HG03175 (cell line): Measurements from ENCODE around the gene RIMBP2.

ENCODE experiments used
- ATAC-seq: cut with Tn5 transposase; IDR thresholded peaks from one replicate; pipeline ENCODE4 v1.9.1; 2021; ENCODE audit warnings: mild to moderate bottlenecking, moderate library complexity; ENCODE audit not compliant: unreplicated experiment

The RIMBP2 gene

DNA sequence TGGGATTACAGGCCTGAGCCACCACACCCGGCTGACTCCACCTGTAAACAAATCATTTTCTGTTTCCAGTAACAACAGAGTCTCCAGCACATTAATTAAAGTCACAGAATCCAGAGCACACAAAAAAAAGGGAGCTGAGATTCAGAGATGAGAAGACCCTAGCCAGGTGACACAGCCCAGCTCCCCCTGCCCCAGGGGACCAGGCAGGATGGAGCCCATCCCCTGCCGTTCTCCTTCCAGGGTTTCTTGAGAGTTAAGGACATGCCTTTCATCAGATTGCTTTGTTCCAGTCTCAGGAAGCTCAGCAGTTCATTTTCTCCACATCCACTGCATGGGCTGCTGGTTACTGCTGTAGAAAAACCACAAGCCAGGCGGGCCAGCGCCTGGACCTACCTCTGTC lies 81.2 kb downstream of the RIMBP2 start:
- no peak for ATAC-seq

DNA sequence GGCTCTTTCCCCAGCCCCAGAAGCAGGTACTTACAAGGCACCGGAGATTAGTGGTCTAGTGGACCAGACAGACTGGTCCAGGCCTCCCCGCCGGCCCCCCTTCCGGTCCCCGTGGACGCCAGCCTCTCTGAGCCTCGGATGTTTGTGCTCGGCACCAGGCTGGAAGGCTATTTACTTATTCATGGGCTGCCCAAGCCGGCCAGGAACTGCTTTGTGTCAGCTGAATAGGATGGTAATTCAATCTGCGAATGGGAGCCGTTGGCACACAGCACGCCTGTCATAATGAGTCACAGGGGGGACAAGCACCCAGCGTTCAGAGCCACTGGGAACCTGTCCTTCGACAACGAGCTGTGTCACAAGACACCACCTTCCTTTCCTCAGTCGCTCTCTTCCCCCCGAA lies 82.3 kb downstream of the RIMBP2 start:
- no peak for ATAC-seq

DNA sequence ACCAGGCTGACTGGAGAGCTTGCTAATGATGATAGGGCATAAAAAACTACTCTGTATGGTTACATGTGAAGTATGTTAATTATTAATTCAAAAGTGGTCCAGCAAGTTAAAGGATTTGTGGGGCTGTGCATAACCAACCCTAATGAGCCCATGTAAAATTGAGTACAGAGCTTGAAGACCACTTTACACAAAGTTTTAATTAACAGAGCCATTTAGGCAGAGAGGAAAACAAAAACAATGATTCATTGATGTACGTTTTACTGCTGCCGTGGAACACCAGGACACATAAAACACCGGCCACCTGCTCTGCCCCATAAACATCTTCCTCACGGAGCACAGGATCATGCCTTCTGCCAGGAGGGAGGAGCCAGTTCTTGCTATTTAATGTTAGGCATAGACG lies 83.5 kb downstream of the RIMBP2 start:
- ATAC-seq = no peak

DNA sequence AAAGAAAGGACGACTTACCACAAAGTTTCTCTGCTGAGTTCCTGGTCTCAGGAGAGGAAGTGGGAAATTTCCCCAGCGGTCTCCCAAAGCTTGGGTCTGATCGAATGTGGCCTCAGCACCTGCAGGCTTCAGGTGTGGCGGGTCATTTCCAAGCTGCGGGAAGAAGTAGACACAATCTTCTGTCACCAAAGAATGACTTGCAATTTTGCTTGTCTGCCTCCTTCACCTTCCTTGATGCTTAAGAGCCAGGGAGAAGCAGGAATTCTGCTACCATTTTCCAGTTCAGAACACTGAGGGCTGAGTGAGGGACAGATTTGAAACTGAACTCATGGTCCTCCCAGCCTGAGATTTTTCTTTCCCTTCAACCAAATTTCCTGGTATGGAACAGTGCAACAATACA lies 87.8 kb downstream of the RIMBP2 start:
- ATAC-seq = no peak

DNA sequence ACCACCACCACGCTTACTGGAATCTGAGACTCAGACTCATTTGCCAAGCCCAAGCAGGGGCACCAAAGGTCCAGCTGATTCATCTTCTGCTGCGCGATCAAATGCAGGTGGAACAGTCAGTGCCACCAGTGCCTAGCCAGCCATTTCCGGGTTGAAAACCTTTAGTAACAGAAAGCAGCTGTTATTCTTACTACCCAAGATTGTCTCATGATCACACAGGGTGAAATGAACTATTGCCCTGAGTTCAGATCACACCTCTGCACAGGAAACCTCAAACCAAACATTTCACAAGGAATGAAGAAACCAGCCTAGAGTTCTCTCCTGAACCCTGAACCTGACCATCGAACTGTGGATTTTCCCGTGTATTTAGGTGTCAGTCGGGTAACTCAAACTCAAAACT lies 88.9 kb downstream of the RIMBP2 start:
- ATAC-seq = no peak

DNA sequence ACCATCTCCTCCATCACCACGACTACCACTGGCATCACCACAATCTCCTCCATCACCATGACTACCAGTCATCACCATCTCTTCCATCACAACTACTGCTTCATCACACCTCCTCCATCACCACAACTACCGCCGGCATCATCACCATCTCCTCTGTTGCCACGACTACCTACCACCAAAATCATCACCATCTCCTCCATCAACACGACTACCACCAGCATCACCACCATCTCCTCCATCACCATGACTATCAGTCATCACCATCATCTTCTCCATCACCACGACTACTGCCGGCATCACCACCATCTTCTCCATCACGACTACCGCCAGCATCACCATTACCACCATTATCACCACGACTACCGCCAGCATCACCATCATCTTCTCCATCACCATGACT lies 89.5 kb downstream of the RIMBP2 start:
- ATAC-seq = no peak

DNA sequence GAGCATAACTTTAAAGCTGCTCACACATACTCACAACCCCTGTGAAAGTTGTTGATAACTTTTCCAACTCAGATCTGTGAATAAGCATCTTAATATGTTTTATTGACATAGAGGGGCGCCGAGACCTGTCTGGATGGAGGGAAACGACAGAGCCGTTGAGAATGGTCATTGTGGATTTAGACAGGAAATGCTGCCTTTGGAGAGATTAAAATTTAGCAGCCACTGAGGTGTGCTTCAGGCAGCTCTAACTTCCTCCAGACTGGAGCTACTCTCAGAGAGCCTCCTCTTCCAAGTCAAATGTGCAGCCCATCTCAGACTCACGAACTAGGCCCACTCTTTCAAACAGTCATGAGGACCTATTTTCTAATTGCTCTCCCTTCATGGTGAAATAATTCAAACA lies 90.9 kb downstream of the RIMBP2 start:
- no peak for ATAC-seq

DNA sequence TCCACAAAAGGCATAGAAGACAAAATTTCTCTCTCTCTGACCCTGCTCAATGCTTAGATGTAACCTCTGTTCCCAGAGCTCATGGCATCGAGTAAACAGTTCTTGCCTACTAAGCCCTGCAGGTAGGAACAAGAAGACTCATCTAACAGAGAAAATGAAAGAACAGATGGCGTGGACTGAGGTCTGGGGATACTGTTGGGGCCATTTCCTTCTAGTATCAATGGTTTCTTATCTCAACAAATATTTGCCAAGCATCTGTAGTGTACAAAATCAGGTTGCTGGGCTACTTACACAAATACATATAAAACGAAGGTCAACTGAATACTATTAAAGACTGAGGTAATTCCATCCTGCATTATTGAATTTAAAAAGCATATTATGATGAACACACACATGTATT lies 93.3 kb downstream of the RIMBP2 start:
- no peak for ATAC-seq

DNA sequence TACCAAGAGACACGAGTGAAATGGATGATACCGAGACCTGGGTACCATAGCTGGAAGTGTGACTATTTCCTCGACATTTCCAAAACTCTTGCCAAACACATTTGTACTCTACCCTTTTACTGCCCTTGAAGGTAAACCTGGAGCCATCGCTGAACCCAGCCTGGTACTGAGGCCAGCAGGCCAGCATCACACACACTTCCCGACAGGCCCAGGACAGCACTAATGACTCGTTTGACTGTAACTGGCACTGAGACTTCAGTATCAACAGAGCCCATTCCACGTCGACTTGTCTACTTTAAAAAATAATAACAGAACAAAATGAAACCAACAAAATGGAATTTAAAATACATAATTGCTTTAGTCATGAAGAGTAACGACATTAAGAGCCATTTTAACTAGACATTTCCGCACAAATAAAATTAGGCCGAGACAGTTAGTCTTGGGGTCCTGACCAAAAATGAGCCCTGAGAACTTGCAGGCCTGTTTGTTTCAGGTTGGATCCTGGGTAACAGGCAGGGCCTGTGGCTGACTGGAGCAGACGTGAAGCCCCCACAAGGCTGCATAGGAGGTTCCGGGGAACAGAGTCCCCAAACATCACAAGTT lies 94.3 kb downstream of the RIMBP2 start:
- ATAC-seq = no peak

DNA sequence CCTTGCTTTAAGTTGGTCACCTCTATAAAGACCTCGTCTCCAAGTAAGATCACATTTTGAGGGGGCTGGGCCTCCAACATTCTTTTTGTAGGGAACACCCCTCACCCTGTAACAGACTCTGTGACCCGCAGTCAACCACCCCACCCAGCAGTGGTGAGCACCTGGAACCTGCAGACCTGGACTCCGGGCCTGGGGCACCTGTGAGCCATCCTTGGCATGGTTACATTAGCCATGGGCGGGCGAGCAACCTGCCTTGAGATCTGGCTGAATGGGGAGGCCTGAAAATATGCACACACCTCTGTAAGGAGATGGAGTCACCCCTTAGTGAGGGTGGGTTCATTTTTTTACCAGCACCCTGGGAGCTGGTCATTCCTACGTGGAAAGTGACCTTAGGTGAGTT lies 95.3 kb downstream of the RIMBP2 start:
- ATAC-seq = no peak

DNA sequence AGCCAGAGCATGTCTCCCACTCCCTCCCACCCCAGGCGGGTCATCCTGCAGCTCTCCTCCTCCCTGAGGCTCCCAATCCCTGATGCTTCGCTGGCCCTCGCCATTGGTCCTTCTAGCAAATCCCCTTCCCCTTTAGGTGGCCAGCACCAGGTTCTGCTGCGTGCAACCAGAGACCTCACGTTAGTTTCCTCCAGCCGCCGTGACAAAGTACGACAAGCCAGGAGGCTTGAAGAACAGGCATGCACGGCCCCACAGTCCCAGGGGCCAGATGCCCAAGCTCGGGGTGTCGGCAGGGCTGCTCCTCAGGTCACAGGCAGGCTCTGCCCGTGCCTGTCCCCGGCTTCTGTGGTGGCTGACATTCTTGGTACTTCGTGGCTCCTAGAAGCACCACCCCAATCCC lies 95.8 kb downstream of the RIMBP2 start:
- no peak for ATAC-seq

DNA sequence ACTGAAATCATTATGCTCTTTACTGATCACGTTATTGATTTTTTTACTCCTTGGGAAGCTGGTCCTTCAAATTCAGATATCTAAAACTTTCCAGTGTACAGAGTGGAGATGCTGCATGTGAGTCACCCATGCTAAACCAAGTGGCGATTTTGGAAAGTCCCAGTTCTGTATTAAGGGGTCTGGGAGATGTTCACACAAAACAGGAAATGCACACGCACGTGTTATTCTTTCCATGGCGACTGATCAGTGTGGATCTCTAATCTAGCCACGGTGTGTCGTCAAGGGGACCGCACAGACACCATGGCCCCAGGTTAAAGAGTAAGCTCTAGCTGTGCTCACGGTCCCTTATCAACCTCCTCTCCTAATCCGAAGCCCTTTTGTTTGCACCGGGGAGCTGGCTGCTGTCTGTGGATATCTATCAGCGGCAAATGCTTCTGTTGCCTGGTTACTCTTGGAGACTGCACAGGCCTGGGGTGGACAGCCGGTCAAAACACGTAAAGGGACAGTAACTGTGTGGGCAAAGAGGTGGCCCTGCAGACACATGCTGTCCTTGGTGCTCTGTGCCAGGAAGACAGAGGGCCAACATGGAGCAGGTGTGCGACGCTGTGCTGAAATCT lies 96.6 kb downstream of the RIMBP2 start:
- ATAC-seq = no peak

DNA sequence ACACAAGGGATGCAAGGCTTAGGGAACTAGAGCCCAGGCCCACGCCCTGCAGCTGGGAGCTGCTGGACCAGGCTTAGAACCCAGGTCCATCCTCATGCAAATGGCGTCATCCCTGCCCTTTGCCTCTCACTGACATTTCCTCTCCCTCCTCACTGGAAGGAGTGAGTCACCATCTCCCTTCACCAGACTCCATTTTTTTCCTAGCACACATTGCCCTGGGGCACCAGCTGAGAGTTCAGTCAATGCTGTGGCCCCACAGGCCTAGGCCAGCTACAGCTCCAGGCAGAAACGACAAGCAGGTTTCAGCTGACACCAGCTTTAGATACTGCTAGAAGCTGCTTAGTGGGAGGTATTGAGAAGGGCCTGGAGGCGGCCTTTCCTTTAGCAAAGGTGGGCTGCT lies 98.9 kb downstream of the RIMBP2 start:
- ATAC-seq = no peak

DNA sequence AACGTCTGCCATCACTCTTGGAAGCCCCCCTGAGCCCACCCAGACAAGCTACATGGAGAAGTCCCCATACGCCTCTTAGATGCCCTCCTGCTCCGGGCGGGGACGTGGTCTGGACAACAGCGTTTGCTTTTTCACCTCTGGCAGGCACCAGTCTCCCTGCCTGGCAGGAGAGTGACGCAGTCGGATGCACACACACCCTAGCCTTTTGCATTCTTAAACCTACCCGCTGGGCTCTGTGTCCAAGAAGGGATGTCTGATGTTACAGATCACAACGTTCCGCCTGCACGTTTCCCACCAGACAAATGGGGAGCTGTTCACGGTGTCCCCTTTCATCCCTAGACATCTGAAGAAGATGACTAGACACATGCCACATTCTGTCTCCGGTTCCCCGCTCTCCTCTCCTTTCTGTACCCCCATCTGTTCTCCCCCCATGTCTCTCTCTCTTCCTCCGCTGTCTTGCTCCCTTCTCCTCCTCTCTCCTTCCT lies 100.2 kb downstream of the RIMBP2 start:
- no peak for ATAC-seq

DNA sequence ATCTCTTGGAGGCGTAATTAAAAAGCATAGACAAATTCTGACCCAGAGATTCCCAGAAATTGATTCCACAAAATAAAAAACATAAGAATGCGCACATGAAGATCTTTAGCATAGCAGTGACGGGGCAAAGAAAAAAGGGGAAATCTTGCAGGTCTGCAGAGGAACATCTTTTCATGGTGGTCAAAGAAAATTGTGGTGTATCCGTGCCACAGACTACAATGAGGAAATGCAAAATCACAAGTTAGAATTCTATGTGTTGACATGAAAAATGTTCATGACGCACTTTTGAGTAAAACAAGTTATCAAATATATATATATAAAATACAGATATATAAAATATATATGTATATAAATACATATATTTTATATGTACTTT lies 101.6 kb downstream of the RIMBP2 start:
- ATAC-seq = no peak

DNA sequence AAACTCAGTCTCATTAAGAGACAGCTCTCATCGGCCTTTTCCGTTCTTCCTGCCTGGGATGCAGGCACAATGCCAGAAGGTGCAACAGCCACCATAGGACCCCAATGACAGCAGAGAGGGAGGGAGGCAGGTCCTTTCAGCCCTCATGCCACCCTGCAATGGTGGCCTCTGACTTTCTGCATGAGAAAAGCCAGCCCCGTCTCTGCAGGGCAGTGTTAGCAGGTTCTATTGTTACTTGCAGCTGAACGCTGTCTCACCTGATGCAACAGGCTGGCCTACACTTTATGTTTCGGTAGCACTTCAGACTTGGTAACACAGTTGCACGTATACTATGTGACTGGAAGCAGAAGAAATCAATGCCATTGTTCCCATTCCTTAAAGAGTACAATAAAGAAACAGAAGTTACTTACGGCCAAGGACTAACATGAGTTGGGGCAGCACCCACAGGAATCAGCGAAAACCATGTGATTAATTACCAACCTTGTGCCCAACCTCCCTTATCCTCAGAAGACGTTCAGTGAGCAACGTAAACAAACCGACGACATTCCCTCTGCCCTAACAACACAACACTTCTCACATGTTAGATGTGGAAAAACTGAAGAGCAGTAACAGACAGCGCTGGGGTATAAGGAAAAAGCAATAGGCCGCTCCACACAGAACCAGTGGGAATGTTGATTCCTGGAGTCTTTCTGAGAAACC lies 102.1 kb downstream of the RIMBP2 start:
- ATAC-seq = no peak

DNA sequence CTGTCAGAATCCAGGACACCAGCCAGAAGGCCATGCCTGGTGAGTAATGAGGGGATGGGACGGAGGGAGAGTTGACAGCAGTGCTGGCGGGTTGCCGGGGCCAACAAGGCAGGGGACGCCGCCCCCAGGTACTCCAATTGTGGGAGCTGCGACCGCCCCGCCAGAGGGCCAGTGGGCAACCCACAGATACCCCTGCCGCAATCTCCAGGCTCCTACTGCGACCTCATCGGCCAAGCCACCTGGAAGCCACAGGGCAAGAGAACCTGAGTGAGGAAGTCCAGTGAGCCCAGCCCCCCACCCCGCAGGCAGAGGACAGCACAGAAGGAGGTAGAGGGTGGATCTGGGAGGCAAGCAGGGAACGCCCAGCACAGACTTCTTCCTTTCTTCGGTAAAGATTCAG lies 103.0 kb downstream of the RIMBP2 start:
- no peak for ATAC-seq

DNA sequence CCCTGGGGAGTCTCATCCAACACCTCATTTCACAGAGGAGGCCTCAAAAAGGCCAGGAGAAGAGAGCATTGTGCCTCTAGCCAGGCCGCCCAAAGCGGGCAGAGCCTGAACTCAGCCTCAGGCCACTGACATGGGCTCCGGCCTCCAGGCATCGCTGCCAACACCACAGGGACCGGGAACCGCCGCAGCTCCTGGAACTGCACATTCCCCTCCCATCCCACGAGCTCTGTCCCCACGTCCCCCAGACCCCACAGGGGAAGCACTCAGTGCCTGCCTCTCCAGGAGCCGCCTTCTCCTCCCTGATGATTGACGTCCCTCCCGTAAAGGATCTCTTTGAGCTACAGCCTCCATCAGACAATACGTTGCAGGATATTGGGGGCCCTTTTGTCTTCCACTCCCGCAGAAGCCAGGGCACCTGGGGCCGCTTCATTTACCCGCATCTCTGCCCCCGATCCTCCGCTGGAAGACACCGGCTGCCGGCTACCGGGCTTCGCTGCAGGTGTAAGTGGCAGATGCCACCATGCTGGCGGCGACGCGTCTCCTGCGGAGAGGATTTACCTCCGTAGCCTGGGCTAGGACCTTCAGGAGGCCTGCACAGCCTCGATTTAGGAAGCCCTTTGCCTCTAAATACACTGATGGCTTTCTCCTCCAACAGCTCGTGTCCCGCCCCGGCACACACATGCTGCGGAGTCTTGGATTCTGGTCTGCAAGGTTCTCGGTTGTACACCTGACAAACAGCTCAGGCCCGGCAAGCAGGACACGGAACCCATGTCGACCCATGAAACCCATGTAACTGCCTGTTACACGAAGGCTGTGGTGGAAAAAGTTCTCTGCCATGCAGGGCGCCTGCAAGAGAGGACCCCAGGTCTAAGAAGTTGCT lies 104.8 kb downstream of the RIMBP2 start:
- no peak for ATAC-seq

DNA sequence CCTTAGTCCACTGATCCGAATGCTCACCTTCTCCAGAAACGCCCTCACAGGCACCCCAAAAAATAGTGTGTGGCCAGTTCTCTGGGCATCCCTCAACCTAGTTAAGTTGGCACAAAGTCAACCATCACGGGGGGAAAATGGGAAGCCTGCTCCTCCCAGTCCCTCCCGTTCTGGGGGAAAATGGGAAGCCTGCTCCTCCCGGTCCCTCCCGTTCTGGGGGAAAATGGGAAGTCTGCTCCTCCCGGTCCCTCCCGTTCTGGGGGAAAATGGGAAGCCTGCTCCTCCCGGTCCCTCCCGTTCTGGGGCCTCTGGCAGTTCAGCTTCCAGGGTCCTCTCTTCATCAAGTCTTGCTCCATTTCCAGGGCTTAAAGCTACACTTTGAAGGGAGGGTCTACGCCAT lies 106.1 kb downstream of the RIMBP2 start:
- ATAC-seq = no peak

DNA sequence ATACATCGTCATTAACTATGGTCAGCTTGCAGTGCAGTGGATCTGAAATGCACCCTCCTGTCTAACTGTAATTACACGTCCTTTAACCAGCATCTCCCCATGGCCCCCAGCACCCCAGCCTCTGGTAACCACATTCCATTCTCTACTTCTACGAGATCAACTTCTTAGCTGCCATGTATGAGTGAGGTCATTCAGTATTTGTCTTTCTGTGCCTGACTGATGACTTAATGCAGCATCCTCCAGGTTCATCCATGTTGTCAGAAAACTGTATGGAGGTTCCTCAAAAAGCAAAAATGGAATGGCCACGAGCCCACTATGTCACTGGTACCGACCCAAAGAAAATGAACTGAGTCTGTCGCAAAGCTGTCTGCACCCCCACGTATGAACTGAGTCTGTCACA lies 107.3 kb downstream of the RIMBP2 start:
- ATAC-seq = no peak

DNA sequence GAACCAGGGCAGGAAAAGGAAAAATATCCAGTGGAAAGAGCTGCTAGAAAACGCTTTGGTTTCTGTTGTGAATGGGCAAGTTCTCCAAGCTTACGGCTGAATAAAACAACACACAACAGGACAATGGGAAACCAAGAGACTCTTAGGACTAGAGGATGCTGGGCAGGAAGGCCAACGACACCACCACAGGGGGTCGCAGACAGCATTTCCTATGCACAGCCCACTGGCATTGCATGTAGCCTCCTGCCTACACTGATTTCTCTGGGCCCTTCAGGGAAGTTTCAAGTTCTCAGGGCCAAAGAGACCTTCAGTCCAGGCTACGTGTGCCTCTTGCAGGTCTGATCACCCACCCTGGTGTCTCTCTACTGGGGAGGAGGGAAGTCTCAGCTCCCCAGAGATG lies 108.0 kb downstream of the RIMBP2 start:
- no peak for ATAC-seq

DNA sequence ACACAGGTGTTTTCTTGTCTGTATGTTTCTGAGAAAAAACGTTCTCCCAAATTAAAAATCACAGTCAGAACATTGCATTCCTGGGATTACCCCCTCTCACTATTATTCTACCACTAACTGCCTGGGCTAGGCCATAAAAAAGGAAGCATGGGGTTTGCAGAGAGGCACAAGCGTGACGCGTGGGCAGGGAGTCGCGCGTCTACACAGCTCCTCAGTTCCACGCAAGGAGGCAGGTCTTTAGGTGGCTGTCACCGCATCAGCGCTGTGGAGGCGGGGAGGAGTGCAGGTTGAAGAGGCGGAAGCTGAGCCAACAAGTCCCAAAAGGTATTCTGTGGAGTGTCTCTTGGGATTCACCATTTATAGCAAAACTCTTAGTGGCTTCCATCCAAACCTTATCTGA lies 109.9 kb downstream of the RIMBP2 start:
- no peak for ATAC-seq
